Embryonic facial prominence (tissue), 1 donor: ENCODE data around the gene DMWD.

ENCODE experiments used
- DNase-seq: peaks from one replicate; pipeline ENCODE4 v3.0.0-alpha.2; 2016; ENCODE audit errors: extremely low spot score

DMWD gene, protein sequence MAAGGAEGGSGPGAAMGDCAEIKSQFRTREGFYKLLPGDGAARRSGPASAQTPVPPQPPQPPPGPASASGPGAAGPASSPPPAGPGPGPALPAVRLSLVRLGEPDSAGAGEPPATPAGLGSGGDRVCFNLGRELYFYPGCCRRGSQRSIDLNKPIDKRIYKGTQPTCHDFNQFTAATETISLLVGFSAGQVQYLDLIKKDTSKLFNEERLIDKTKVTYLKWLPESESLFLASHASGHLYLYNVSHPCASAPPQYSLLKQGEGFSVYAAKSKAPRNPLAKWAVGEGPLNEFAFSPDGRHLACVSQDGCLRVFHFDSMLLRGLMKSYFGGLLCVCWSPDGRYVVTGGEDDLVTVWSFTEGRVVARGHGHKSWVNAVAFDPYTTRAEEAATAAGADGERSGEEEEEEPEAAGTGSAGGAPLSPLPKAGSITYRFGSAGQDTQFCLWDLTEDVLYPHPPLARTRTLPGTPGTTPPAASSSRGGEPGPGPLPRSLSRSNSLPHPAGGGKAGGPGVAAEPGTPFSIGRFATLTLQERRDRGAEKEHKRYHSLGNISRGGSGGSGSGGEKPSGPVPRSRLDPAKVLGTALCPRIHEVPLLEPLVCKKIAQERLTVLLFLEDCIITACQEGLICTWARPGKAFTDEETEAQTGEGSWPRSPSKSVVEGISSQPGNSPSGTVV

DNA sequence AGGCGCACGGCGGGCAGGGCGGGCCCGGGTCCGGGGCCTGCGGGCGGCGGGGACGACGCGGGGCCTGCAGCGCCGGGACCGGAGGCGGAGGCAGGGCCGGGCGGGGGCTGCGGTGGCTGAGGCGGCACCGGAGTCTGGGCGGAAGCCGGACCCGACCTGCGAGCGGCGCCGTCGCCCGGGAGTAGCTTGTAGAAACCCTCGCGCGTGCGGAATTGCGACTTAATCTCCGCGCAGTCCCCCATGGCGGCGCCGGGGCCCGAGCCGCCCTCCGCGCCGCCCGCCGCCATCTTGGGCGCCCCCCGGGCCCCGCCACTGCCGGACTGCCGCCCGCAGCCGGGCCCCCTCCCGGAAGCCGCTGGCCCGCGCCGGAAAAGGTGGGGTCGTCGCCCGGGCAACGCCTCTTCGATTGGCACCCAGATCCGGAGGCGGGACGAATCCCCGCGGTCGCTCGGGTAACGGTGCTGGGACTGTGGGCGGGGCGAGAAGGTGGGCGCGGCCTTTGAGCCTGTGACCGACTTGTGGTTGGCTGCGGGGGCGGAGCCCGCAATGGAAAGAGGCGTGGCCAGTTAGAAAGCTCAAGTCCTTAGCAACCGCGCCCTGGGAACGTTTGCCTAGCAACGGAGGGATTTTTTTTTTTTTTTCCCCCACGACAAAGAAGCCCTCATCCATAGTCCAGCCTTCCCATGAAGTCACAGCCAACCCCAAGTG is at the start of gene DMWD:
TSS of gene DMWD (minus strand) at position 376 of the 708 bp plus-strand sequence. CDS start at position 287, 89 bp downstream.
- peak; percentile 97 for DNase-seq

- DNase-seq = no peak
These were observed 49.6 kb upstream of the DMWD start for GRCh38 chr19:45842198-45842597.

- DNase-seq = no peak
These were observed 42.3 kb upstream of the DMWD start for GRCh38 chr19:45834970-45835369.

DNA sequence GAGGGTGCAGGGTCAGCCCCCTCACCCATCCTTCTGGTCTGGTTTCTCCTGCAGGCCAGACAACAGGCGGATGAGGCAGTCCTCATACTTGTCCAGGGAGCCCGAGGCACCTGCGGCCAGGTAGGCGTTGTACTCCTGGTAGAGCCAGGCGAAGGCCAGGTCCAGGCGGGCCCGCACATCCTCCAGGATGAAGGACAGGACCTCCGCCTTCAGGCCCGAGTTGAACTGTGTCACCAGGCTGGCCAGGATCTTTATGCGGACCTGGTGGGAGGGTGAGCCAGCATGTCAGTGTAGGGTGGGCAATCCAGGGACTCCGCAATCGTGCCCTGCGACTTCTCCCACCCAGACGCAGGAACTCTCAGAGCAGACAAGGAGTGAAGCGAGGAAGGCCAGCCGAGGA is 36.3 kb upstream of the DMWD start:
- DNase-seq = no peak

DNA sequence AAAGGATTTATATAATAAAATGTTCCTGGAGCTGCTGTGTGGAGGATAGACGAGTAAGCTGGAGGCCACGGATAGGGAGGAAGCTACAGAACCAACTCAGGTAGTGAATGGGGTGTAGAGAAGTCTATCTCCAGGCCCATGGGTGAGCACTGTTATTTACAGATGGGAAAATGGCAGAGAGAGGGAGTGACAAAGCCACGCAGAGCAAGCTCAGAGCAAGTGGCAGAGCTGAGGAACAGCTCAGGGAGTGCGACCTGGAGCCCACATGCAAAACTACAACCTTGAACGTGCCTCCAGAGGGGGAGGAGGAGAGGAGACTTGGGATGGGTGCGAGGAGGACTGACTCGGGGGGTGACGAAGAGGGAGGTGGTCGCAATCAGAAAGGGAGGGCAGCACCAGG is 35.9 kb upstream of the DMWD start:
- no peak for DNase-seq

- DNase-seq = no peak
These were observed 34.9 kb upstream of the DMWD start for GRCh38 chr19:45827459-45828093.

GRCh38 chr19:45826934-45827333 is 34.3 kb upstream of the DMWD start:
- no peak for DNase-seq

- DNase-seq = no peak
These were observed 33.6 kb upstream of the DMWD start for GRCh38 chr19:45825917-45826893.

DNA sequence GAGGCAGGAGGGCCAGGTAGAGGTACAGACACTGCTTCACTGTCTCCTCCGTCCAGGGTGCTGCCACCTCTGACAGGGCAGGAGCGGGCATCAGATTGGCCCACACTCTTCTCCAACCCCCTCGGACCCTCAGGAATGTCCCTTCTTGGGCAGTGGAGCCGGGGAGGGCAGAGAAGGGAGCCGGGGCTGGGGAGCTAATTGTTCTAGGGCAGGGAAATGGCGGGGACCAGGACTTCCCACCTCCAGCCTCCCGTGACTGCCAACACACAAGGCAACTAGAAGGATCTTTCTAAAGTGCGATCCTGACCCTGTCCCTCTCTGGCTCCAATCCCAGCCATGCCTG is 32.6 kb upstream of the DMWD start:
- DNase-seq = no peak

GRCh38 chr19:45824531-45825262 is 32.1 kb upstream of the DMWD start:
- no peak for DNase-seq

DNA sequence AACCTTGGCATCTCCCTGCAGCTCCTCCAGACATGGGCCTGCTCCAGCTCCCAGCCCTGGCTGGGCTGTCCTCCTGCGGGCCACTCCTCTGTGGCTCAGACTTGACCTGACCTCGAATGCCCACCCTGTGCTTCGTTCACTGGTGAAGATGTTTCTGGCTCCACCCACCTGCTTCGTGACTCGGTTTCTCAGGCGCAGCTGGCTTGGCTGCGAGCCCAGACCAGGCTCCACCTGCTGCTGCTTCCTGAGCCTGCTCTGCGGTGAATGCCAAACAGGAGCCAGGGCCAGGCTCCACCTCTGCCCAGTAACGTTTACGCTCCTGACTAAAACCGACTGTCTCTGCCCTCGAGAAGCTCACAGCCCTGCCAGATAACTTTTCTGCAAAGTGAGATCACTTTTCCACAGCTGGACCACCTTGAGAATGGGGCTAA is 31.4 kb upstream of the DMWD start:
- no peak for DNase-seq

GRCh38 chr19:45823182-45823581 is 30.5 kb upstream of the DMWD start:
- DNase-seq = no peak

DNA sequence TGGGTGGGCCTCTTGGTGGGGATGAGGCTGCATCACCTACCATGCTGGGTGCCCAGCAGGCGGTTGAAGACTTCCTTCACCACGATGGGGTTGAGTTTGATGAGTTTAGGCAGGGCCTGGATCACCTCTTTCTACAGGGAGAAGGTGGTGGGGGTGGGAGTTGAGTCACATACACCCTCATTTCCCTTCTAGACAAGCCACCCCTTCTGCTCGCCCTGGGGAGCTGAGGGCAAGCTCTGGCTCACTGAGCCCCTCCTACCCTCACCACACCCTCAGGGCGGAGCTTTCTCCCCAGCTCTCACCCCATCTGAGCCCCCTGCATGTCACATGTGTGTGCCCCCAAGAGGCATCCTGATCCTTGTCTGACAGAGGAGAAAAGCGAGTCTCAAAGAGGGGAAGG is 30.1 kb upstream of the DMWD start:
- DNase-seq = no peak

DNA sequence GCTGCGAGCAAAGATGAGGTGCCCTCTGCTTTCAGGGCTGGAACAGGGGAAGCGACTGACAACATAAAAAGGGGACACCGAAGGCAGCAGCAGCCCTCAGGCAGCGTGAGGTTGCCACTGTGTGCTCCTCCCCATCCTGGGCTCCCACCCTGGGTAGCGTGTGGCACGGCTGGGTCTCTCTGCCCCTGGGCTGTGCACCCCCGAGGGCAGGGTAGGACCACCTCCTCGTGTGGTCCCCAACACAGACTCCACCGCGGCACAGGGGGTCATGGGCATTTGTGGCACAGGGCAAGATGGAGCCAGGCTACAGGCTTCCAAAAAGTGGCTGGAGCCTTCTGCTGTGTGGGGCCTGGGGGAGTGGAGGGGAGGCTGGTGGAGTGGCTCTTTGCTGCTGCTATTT is 28.9 kb upstream of the DMWD start:
- DNase-seq = no peak

DNA sequence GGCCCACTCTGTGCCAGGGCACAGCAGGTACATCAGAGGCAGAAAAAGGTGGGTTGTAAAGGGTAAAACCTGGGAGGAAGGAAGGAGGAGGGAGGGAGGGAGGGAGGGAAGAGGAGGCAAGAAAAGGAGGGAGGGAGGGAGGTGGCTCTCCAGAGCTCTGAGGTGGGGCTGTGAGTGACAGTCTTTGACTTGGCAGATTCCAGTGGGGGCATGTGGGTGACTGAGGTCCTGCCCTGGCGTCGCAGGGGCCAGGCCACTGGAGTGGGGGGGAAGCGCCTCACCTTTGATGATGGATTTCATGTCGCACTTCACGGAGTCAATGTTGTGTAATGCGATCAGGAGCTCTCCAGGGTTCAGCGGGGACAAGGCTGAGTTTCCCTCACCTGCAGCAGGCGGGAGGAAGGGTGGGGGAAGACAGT is 28.5 kb upstream of the DMWD start:
- no peak for DNase-seq

- no peak for DNase-seq
These were observed 27.9 kb upstream of the DMWD start for GRCh38 chr19:45820413-45821102.

DNA sequence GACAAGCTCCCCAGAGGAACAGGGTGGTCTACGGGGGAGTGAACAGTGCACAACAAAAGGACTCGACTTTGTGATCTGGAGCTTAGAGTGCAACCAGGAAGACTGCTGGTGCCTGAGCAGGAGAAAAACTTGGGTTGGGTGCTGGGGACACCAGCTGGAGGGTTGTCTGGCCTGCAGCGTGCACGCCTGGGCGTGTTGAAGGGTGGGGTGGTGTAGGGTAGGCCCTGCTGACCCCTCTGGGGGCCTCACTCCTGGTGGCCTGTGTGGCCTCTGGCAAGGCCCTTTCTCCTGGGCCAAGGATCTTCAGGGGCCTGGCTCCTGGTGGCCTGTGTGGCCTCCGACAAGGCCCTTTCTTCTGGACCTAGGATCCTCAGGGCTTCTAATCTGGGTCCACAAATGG is 27.1 kb upstream of the DMWD start:
- no peak for DNase-seq

GRCh38 chr19:45817725-45818301 is 25.2 kb upstream of the DMWD start:
- no peak for DNase-seq

DNA sequence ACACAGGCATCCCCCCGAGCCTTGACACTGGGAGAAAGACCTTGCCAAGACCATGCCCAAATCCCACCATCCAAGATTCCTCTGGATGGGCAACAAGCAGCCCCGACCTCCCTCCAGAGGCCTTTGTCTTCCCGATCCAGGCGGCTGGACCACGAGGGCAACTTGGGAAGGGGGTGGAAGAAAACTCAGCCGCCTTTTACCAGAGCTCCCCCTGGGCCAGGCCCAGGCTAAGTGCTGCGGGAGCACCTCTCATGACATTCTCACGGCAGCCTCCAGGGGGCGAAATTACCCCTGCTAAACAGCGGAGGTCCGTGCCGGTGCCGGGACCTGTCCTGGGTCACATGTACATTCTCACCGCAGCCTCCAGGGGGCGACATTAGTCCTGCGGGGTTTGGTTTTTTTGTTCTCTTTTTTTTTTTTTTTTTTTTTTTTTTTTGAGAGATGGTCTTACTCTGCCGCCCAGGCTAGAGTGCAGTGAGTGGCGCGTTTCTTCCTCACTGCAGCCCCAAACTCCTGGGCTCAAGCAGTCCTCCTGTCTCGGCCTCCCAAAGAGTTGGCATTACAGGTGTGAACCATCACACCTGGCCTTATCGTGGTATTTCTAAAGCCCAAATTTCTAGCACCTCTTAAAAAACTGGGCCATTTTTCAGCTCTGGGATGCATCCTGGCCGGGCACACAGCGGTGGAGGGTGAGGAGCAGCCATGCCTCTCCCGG is 24.5 kb upstream of the DMWD start:
- peak; percentile 61 for DNase-seq
